Subcutaneous abdominal adipose tissue (tissue), 5 donors: Measurements from ENCODE around the gene RASSF3.

Source experiments
- H3K27ac ChIP-seq: one replicate; pipeline ENCODE4 v1.7.0; 2013; ENCODE audit warnings: low read depth, mild to moderate bottlenecking, inconsistent platforms, low read length, moderate library complexity
- H3K27me3 ChIP-seq, 5 donors: one replicate each; pipeline ENCODE4 v1.7.0; 2013; ENCODE audit warnings: low read length in 5 of 5, inconsistent platforms in 1 of 5; ENCODE audit not compliant: control insufficient read depth in 5 of 5, insufficient read depth in 4 of 5
- H3K36me3 ChIP-seq, 5 donors: one replicate each; pipeline ENCODE4 v1.7.0; 2013; ENCODE audit warnings: low read length in 5 of 5; ENCODE audit not compliant: control insufficient read depth in 5 of 5, insufficient read depth in 5 of 5
- H3K4me1 ChIP-seq, 5 donors: one replicate each; pipeline ENCODE4 v1.7.0; 2013; ENCODE audit warnings: low read length in 5 of 5, mild to moderate bottlenecking in 3 of 5, moderate library complexity in 1 of 5; ENCODE audit not compliant: control insufficient read depth in 5 of 5, insufficient read depth in 5 of 5
- H3K4me3 ChIP-seq, 5 donors: one replicate each; pipeline ENCODE4 v1.7.0; 2013; ENCODE audit warnings: low read length in 5 of 5, low read depth in 1 of 5
- H3K9ac ChIP-seq, 5 donors: one replicate each; pipeline ENCODE4 v1.7.0; 2013; ENCODE audit warnings: low read length in 5 of 5, mild to moderate bottlenecking in 4 of 5, moderate library complexity in 3 of 5
- H3K9me3 ChIP-seq, 5 donors: one replicate each; pipeline ENCODE4 v1.7.0; 2013; ENCODE audit warnings: low read length in 5 of 5; ENCODE audit not compliant: control insufficient read depth in 5 of 5
- donor health status: healthy.
- donor health status: healthy.
- donor health status: healthy.
- donor health status: healthy.
- donor health status: healthy.

Gene RASSF3

GRCh38 chr12:64714551-64714968, 104.3 kb downstream of the RASSF3 start:
- no peaks in the 10 kb centered on the region for H3K27me3 ChIP-seq
- no peak overlapping the region for H3K27ac ChIP-seq
- H3K36me3 ChIP-seq: peaks cover 31 to 65% (median 58%) of the 10 kb centered on the region in 5 donors
- no peak overlapping the region for H3K4me3 ChIP-seq
- H3K9me3 ChIP-seq: no peaks in the 10 kb centered on the region
- H3K9ac ChIP-seq: no peak overlapping the region
- no peaks in the 10 kb centered on the region for H3K4me1 ChIP-seq

GRCh38 chr12:64716371-64716770, 106.1 kb downstream of the RASSF3 start:
- Histone ChIP-seq H3K27me3 (no peaks in the 10 kb centered on the region), H3K4me3 (no peak overlapping the region), H3K36me3 (peaks cover 42 to 82% (median 76%) of the 10 kb centered on the region in 5 donors), H3K9me3 (no peaks in the 10 kb centered on the region), H3K27ac (no peak overlapping the region), H3K4me1 (peaks cover 0 to 3% (median 3%) of the 10 kb centered on the region in 5 donors), H3K9ac (no peak overlapping the region)

GRCh38 chr12:64716839-64717455, 106.7 kb downstream of the RASSF3 start:
- H3K9me3 ChIP-seq: no peaks in the 10 kb centered on the region
- H3K27me3 ChIP-seq: no peaks in the 10 kb centered on the region
- H3K4me1 ChIP-seq: peaks cover 0 to 5% (median 4%) of the 10 kb centered on the region in 5 donors
- H3K4me3 ChIP-seq: no peak overlapping the region
- H3K36me3 ChIP-seq: peaks cover 47 to 88% (median 82%) of the 10 kb centered on the region in 5 donors
- H3K27ac ChIP-seq: no peak overlapping the region
- no peak overlapping the region for H3K9ac ChIP-seq

- Histone ChIP-seq H3K4me1 (peaks cover 0 to 5% (median 4%) of the 10 kb centered on the region in 5 donors), H3K9me3 (no peaks in the 10 kb centered on the region), H3K27ac (no peak overlapping the region), H3K4me3 (no peak overlapping the region), H3K36me3 (peaks cover 48 to 91% (median 86%) of the 10 kb centered on the region in 5 donors), H3K27me3 (no peaks in the 10 kb centered on the region), H3K9ac (no peak overlapping the region)
These were observed 108.4 kb downstream of the RASSF3 start for GRCh38 chr12:64718649-64719048.

- no peak overlapping the region for H3K9ac ChIP-seq
- H3K9me3 ChIP-seq: no peaks in the 10 kb centered on the region
- peaks cover 0 to 5% (median 4%) of the 10 kb centered on the region in 5 donors for H3K4me1 ChIP-seq
- no peak overlapping the region for H3K4me3 ChIP-seq
- H3K27me3 ChIP-seq: no peaks in the 10 kb centered on the region
- no peak overlapping the region for H3K27ac ChIP-seq
- H3K36me3 ChIP-seq: peaks cover 48 to 87% (median 78%) of the 10 kb centered on the region in 5 donors
These were observed 110.6 kb downstream of the RASSF3 start for GRCh38 chr12:64720884-64721283.

- Histone ChIP-seq H3K4me1 (peaks cover 0 to 5% (median 4%) of the 10 kb centered on the region in 5 donors), H3K27ac (no peak overlapping the region), H3K4me3 (no peak overlapping the region), H3K9ac (no peak overlapping the region), H3K9me3 (no peaks in the 10 kb centered on the region), H3K36me3 (peaks cover 43 to 84% (median 70%) of the 10 kb centered on the region in 5 donors), H3K27me3 (no peaks in the 10 kb centered on the region)
These were observed 112.5 kb downstream of the RASSF3 start for GRCh38 chr12:64722835-64723234.

GRCh38 chr12:64723630-64724029, 113.3 kb downstream of the RASSF3 start:
- Histone ChIP-seq H3K9ac (no peak overlapping the region), H3K4me1 (peaks cover 0 to 5% (median 4%) of the 10 kb centered on the region in 5 donors), H3K4me3 (no peak overlapping the region), H3K9me3 (no peaks in the 10 kb centered on the region), H3K36me3 (peaks cover 40 to 86% (median 67%) of the 10 kb centered on the region in 5 donors), H3K27ac (no peak overlapping the region), H3K27me3 (no peaks in the 10 kb centered on the region)

GRCh38 chr12:64724201-64724745, 114.0 kb downstream of the RASSF3 start:
- H3K27ac ChIP-seq: no peak overlapping the region
- H3K4me3 ChIP-seq: no peak overlapping the region
- H3K36me3 ChIP-seq: peaks cover 40 to 83% (median 65%) of the 10 kb centered on the region in 5 donors
- H3K9ac ChIP-seq: no peak overlapping the region
- H3K27me3 ChIP-seq: no peaks in the 10 kb centered on the region
- peaks cover 0 to 10% (median 4%) of the 10 kb centered on the region in 5 donors for H3K4me1 ChIP-seq
- H3K9me3 ChIP-seq: no peaks in the 10 kb centered on the region

GRCh38 chr12:64729909-64730587, 119.8 kb downstream of the RASSF3 start:
- no peaks in the 10 kb centered on the region for H3K9me3 ChIP-seq
- H3K4me1 ChIP-seq: peaks cover 0 to 26% (median 15%) of the 10 kb centered on the region in 5 donors
- no peak overlapping the region for H3K4me3 ChIP-seq
- no peaks in the 10 kb centered on the region for H3K27me3 ChIP-seq
- peak overlapping the region in 3 of 5 donors; percentile 24 to 50 (median 36) for H3K9ac ChIP-seq
- peak overlapping the region; percentile 84 for H3K27ac ChIP-seq
- peaks cover 11 to 53% (median 35%) of the 10 kb centered on the region in 5 donors for H3K36me3 ChIP-seq

- Histone ChIP-seq H3K9ac (peak overlapping the region in 3 of 5 donors; percentile 10 to 50 (median 36)), H3K27me3 (no peaks in the 10 kb centered on the region), H3K9me3 (no peaks in the 10 kb centered on the region), H3K4me3 (no peak overlapping the region), H3K27ac (peak overlapping the region; percentile 84), H3K36me3 (peaks cover 13 to 52% (median 38%) of the 10 kb centered on the region in 5 donors), H3K4me1 (peaks cover 0 to 26% (median 15%) of the 10 kb centered on the region in 5 donors)
These were observed 120.3 kb downstream of the RASSF3 start for GRCh38 chr12:64730588-64730969.
